Lower lobe of right lung (tissue), 2 donors: ENCODE data around the gene ACACB. TPM values are rescaled to one million over a fixed set of nuclear protein-coding genes. Genes with fewer than 3 reads are reported as not detected.

Experiments used
- ATAC-seq, 2 donors: fragments of 200-7000 bp; cut with Tn5 transposase; one replicate each; pipeline ENCODE4 v1.9.1; 2020 to 2022; ENCODE audit warnings: mild to moderate bottlenecking in 2 of 2, moderate library complexity in 2 of 2
- DNase-seq: peaks from one replicate; pipeline ENCODE4 v3.0.0-alpha.2; 2020
- H3K27ac ChIP-seq: fragments of 200-600 bp; one replicate; pipeline ENCODE4 v1.8.0; 2022
- H3K27me3 ChIP-seq: fragments of 200-600 bp; one replicate; pipeline ENCODE4 v1.8.0; 2022; ENCODE audit warnings: low read depth
- H3K36me3 ChIP-seq: fragments of 200-600 bp; one replicate; pipeline ENCODE4 v1.8.0; 2022; ENCODE audit warnings: mild to moderate bottlenecking
- H3K4me1 ChIP-seq: fragments of 200-600 bp; one replicate; pipeline ENCODE4 v1.8.0; 2022
- H3K4me3 ChIP-seq: fragments of 200-600 bp; one replicate; pipeline ENCODE4 v1.8.0; 2022; ENCODE audit warnings: mild to moderate bottlenecking
- H3K9me3 ChIP-seq: fragments of 200-600 bp; one replicate; pipeline ENCODE4 v1.8.0; 2022
- intact Hi-C: fragments of 100-400 bp; cut with DNase I; formaldehyde crosslinking; loops from one replicate; pipeline ENCODE4 v1.11.0; 2022
- total RNA-seq: library from RNA; stranded (reverse); fragmentation: NEBNext Ultra II Directional; extraction: Animal tissue kit (Norgen Biotek cat#: 25700); gene quantifications from one replicate; pipeline ENCODE4 v1.2.1, GENCODE V29; 2021
- TF ChIP-seq, protein P1 (sequence below): fragments of 200-600 bp; IDR thresholded peaks from one replicate; pipeline ENCODE4 v1.8.0; 2022; ENCODE audit warnings: antibody characterized with exemption, mild to moderate bottlenecking
- donor health status: DM: no; HTN: yes; CAD: no; lungs with severe emphysema.

Gene ACACB
- total RNA-seq, 1 donor from 2014 or later: 42.5 TPM

- DNase-seq (no peak), ATAC-seq (no peak)
- Histone ChIP-seq H3K36me3 (no peaks in the 10 kb centered on the region), H3K27me3 (peaks cover 29% of the 10 kb centered on the region), H3K4me1 (no peaks in the 10 kb centered on the region), H3K4me3 (no peak overlapping the region), H3K27ac (no peak overlapping the region), H3K9me3 (no peaks in the 10 kb centered on the region)
- TF ChIP-seq, protein P1, sequence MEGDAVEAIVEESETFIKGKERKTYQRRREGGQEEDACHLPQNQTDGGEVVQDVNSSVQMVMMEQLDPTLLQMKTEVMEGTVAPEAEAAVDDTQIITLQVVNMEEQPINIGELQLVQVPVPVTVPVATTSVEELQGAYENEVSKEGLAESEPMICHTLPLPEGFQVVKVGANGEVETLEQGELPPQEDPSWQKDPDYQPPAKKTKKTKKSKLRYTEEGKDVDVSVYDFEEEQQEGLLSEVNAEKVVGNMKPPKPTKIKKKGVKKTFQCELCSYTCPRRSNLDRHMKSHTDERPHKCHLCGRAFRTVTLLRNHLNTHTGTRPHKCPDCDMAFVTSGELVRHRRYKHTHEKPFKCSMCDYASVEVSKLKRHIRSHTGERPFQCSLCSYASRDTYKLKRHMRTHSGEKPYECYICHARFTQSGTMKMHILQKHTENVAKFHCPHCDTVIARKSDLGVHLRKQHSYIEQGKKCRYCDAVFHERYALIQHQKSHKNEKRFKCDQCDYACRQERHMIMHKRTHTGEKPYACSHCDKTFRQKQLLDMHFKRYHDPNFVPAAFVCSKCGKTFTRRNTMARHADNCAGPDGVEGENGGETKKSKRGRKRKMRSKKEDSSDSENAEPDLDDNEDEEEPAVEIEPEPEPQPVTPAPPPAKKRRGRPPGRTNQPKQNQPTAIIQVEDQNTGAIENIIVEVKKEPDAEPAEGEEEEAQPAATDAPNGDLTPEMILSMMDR: no peak
- intact Hi-C loops: no loop called here
These were observed 172.2 kb downstream of the ACACB start for GRCh38 chr12:109288571-109288970.

DNA sequence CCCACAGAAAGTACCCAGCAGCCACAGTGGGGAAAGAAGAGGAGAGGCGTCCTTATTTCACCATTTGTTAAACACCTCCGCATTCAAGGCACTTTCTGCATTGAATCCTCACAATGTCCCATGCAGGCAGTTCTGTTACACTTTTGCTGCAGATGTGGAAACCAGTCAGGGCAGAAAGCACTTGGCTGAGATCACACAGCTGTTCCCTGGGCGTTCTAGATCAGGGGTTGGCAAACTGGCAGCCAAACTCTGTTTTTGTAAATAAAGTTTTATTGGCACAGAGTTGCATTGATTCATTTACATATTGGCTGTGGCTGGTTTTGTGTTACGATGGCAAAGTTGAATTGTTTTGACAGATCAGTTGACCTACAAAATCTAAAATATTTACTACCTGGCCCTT lies 172.6 kb downstream of the ACACB start:
- peaks cover 32% of the 10 kb centered on the region for H3K27me3 ChIP-seq
- H3K4me3 ChIP-seq: no peak overlapping the region
- ATAC-seq (no peak), DNase-seq (no peak)
- no peaks in the 10 kb centered on the region for H3K4me1 ChIP-seq
- intact Hi-C loops: no loop called here
- TF ChIP-seq, protein P1: no peak
- H3K36me3 ChIP-seq: no peaks in the 10 kb centered on the region
- H3K27ac ChIP-seq: no peak overlapping the region
- H3K9me3 ChIP-seq: no peaks in the 10 kb centered on the region

- Histone ChIP-seq H3K27ac (no peak overlapping the region), H3K36me3 (no peaks in the 10 kb centered on the region), H3K9me3 (no peaks in the 10 kb centered on the region), H3K4me1 (no peaks in the 10 kb centered on the region), H3K27me3 (peaks cover 37% of the 10 kb centered on the region), H3K4me3 (no peak overlapping the region)
- intact Hi-C loops: no loop called here
- TF ChIP-seq, protein P1: no peak
- DNase-seq: no peak
- no peak for ATAC-seq
These were observed 173.2 kb downstream of the ACACB start for GRCh38 chr12:109289551-109289950.

GRCh38 chr12:109290061-109290460 lies 173.7 kb downstream of the ACACB start:
- TF ChIP-seq, protein P1: no peak
- intact Hi-C loops: no loop called here
- Histone ChIP-seq H3K4me1 (no peaks in the 10 kb centered on the region), H3K4me3 (no peak overlapping the region), H3K27ac (no peak overlapping the region), H3K27me3 (peaks cover 37% of the 10 kb centered on the region), H3K36me3 (no peaks in the 10 kb centered on the region), H3K9me3 (no peaks in the 10 kb centered on the region)
- ATAC-seq: no peak
- no peak for DNase-seq

- H3K27me3 ChIP-seq: peaks cover 37% of the 10 kb centered on the region
- no peak for DNase-seq
- H3K4me1 ChIP-seq: no peaks in the 10 kb centered on the region
- no peaks in the 10 kb centered on the region for H3K9me3 ChIP-seq
- no peaks in the 10 kb centered on the region for H3K36me3 ChIP-seq
- no peak overlapping the region for H3K27ac ChIP-seq
- intact Hi-C loops: no loop called here
- TF ChIP-seq, protein P1: no peak
- no peak for ATAC-seq
- H3K4me3 ChIP-seq: peak overlapping the region; percentile 28
These were observed 174.7 kb downstream of the ACACB start for GRCh38 chr12:109291117-109291516.
